ACHN (cell line): Measurements from ENCODE around the gene QKI.

Source experiments
- DNase-seq: peaks from one replicate; pipeline ENCODE4 v3.0.0-alpha.2; 2015
- in situ Hi-C: cut with HindIII; loops from 2 replicates; pipeline ENCODE4 v1.10.0; 2017; ENCODE audit warnings: low sequenced_read_pairs, low pct_ligation_motif_present, low pct_unique_long_range_greater_than_20kb

The QKI gene

DNA sequence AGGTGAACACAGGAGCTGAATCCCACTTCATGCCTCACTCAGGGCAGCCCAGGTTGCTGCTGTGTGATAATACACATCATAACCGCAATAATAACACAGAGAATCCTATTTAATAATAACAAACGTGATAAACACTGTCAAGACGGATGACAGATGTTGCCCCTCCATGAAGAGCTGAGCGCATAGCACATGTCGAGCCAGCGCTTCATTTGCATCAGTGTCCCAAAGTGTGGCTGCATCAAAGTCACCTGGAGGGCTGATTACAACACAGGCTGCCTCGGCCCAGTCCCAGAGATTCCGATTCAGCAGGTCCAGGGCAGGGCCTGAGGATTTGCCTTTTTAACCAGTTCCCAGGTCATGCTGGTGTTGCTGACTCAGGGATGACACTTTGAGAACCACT is 198.5 kb downstream of the QKI start:
- in situ Hi-C loops: no loop called here
- no peak for DNase-seq

DNA sequence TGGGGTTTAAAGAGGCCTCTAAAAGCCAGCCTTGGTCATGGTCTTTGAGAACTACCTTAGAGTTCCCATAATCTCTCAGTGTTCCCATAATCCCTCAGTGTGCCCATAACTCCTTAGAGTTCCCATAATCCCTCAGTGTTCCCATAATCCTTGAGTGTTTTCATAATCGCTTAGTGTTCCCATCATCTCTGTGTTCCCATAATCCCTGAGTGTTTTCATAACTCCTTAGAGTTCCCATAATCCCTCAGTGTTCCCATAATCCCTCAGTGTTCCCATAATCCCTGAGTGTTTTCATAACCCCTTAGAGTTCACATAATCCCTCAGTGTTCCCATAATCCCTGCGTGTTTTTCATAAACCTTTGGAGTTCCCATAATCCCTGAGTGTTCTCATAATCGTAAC is 199.2 kb downstream of the QKI start:
- no peak for DNase-seq
- in situ Hi-C loops: no loop called here

DNA sequence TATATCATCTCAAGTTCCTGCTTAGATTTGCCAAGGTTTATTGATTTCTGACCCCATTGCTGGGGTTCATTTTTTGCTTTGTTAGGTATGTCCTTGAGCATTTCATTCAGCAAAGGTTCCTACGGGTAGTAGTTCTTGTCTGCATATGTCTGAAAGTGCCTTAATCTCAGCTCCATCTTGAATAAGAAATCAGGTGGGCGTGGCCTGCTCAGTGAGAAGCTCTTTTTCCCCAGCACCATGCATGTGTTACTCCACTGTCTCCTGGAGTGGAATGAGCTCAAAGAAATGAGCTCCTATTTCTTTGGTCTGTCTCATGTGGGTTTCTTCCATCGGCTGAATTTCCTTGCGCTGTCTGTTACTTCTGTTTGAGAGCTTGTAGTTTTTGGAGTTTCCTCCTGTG is 201.9 kb downstream of the QKI start:
- in situ Hi-C loops: no loop called here

DNA sequence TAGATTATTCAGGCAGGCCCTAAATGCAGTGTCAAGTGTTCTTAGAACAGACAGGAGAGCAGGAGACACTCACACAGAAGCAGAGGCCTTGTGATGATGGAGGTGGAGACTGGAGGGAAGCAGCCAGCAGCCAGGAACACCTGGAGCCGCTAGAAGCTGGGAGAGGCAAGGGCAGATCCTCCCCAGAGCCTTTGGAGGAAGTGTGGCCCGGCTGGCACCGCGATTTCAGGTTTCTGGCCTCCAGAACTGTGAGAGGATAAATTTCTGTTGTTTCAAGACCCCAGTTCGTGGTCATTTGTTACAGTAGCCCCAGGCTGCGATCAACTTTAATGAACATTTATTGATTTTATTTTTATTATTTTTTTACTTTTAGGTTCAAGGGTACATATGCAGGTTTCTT is 203.0 kb downstream of the QKI start:
- no peak for DNase-seq
- in situ Hi-C loops: no loop called here

More for the DNA sequence above, 201.9 kb downstream of the QKI start:
- DNase-seq: no peak

DNA sequence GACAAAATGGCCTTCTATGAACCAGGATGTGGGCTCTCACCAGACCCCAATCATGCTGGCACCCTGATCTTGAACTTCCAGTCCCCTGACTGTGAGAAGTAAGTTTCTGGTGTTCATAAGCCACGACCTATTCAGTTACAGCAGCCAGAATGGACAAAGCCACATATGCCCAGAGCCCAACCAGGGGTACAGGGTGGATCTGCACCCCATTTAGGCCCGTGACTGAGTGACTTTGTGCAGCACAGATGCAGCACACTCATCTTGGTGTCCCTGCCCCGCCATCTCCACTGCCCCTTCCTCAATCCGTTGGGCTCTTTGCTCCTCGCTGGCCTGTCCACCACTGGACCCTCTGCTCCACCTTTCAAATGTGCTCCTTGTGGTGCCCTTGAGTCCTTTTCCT is 205.6 kb downstream of the QKI start:
- no peak for DNase-seq
- in situ Hi-C loops: no loop called here

DNA sequence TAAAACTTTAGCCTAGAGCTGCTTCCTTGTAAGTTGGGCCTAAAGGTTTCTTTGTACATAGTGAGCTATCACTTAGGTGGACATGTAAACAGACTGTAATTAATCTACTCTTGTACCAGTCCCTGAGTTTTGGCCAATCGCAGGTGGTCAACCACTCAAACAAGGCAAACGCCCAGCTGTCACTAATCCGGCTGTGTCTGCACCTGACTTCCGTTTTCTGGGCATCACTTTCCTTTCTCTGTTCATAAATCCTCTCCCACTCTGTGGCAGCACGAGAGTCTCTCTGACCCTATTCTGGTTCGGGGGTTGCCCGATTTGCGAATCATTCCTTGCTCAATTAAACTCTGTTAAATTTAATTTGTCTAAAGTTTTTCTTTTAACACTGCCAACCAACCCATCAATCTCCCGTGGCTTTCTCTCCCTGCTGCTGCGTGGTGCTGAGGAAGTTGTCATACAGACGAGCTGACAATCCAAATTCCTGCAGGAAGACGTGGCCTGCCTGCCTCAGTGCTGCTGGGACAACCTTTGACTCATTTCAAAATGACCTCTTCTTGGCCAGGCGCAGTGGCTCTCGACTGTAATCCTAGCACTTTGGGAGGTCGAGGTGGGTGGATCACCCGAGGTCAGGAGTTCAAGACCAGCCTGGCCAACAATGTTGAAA is 206.3 kb downstream of the QKI start:
- in situ Hi-C loops: no loop called here
- DNase-seq: no peak

DNA sequence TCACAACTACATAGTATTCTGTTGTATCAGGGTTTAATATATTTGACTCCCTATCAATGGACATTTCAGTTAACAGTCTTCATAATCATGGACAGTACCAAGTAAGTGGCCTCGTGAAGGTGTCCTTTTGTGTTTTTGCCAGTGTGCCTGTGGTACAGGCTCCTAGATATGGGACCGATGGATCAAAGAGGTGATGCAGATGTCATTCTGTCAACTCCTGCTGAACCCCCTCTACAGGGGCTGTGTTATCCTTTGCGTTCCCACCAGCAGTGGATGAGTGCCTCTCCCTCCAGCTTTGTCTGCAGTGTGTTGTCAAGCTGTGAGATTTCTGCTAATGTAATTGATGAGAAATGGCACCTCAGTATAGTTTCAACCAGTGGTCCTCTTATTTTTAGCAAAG is 210.7 kb downstream of the QKI start:
- in situ Hi-C loops: no loop called here
- DNase-seq: no peak

DNA sequence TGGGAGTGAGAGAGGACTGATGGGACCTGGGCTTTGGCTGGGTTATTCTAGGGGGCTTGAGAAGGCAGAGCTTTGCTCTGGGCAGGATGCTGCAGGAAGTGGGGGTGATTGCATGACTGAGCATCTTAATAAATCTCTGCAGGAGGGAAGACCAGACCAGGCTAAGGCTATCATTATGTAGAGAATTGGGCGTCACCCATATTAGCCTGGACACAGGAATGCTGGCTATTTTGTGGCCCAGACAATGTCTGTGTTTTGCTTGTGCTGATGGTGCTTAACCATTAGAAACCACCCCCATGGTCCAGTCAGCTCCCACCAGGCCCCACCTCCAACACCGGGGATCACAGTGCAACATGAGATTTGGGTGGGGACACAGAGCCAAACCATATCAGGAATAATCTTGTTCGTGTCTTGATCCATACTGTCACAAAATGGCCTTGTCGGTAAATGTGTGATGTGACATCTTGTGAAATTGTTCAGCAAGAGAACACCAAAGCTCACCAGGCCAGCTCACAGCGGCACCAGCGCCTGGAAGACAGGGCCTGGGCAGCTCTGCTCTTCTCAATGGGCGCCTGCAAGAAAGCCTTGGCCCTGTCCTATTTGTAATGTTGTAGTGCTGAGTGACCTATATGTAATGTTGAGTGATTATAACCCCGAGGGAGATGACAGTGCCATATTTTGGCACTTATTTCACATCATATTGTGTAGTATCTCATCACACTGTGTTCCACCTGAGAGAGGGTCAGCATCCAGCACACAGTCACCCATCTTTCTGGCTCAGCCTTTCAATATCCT is 211.8 kb downstream of the QKI start:
- in situ Hi-C loops: no loop called here
- no peak for DNase-seq

DNA sequence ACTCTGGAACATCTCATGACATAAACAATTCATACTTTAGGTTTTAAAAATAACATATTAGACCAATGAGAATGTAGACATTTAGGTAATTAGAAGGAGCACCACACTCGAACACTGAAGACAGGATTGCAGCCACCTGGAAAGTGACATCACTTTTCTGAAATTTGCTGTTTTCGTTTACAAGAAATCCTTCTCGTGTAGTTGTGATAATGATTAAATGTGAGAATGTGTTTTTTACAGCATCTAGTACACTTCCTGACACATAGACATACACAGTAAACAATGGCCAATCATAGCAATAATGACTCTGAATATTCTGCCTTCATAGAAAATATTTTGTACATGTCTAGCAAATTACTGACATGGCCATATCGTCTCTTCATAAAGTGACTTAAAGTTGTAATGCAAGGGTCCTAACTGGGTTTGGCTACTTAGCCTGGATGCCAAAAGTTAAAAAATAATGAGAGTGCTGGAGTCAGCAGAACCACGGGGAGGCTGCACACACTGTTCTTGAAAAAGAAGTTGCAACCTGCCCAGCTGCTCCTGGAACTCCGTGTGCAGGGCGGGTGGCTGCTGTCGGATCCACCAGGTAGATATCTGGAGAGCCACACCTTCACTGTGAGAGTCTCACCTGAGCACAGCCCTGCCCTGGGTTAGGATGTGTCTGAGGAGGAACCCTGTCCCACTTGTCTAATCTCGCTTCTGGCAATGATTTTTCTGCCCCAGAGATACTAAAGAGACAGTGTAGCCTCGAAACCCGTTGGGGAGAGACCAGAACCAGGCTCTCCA is 212.9 kb downstream of the QKI start:
- in situ Hi-C loops: no loop called here
- DNase-seq: no peak
